ENCODE data around the gene IFNL4. TPM values are rescaled to one million over a fixed set of nuclear protein-coding genes. Genes with fewer than 3 reads are reported as not detected.

The IFNL4 gene
- total and polyA plus RNA-seq, 2 of the 4 experiments (the other 2 are of a cell fraction), result not detected

GRCh38 chr19:39263912-39264305 is 15.3 kb upstream of the IFNL4 start:
- no peak for ATAC-seq (ENCODE audit: low read depth)
- in situ Hi-C loops (cut with MboI; ENCODE audit: low sequenced_read_pairs) (no loop called here), dilution Hi-C loops (cut with HindIII; ENCODE audit: low sequenced_read_pairs, unreplicated experiment) (no loop called here), intact Hi-C loops (cut with micrococcal nuclease) (no loop called here)
- Histone ChIP-seq H2BK120ac (ENCODE audit: low read depth, low read length) (no peak overlapping the region), H2BK20ac (ENCODE audit: low read depth, low read length) (no peak overlapping the region), H3K4me3 (ENCODE audit: insufficient read depth, low read depth, low read length) (no peak overlapping the region), H3K36me3 (ENCODE audit: control insufficient read depth, insufficient read depth, low read length) (no peaks in the 10 kb centered on the region), H3K14ac (replicated peaks; ENCODE audit: low read depth, low read length) (no peak overlapping the region), H2BK5ac (ENCODE audit: low read depth, low read length, poor library complexity, severe bottlenecking) (no peak overlapping the region), H2AK5ac (ENCODE audit: low read depth, low read length) (no peak overlapping the region), H2AK9ac (replicated peaks; ENCODE audit: low read depth, low read length, poor library complexity) (no peak overlapping the region), H3K4me2 (ENCODE audit: low read depth, low read length) (no peak overlapping the region), H4K5ac (ENCODE audit: low read depth, low read length) (no peak overlapping the region), H3K4ac (ENCODE audit: low read depth, low read length) (no peak overlapping the region), H2BK15ac (ENCODE audit: low read depth, low read length) (no peak overlapping the region), H3K4me1 (ENCODE audit: control insufficient read depth, insufficient read depth, low read length) (no peaks in the 10 kb centered on the region), H2AFZ (replicated peaks; ENCODE audit: low read length, poor library complexity) (no peak overlapping the region), H3K23ac (ENCODE audit: low read depth, low read length) (no peak overlapping the region), H4K8ac (ENCODE audit: low read depth in 2 of 2, low read length in 2 of 2) (no peak overlapping the region), H4K91ac (ENCODE audit: insufficient read depth, low read depth, low read length) (no peak overlapping the region), H3K79me1 (ENCODE audit: low read depth in 1 of 2, low read length in 2 of 2) (no peaks in the 10 kb centered on the region), H3K27ac (ENCODE audit: insufficient read depth, low read length) (no peak overlapping the region), H3K9ac (ENCODE audit: low read depth, low read length) (no peak overlapping the region), H3K18ac (ENCODE audit: low read depth, low read length) (no peak overlapping the region), H3K9me1 (ENCODE audit: insufficient read depth, low read length) (no peaks in the 10 kb centered on the region), H4K20me1 (ENCODE audit: insufficient read depth, low read length) (no peaks in the 10 kb centered on the region), H3K9me3 (ENCODE audit: control insufficient read depth, insufficient read depth, low read length) (no peaks in the 10 kb centered on the region), H3K27me3 (ENCODE audit: control insufficient read depth, insufficient read depth, low read length) (peaks cover 51% of the 10 kb centered on the region), H3K56ac (ENCODE audit: extremely low read depth, insufficient read depth, low read length) (no peak overlapping the region)
- TF ChIP-seq CHD1 (IDR thresholded peaks at IDR 0.05; ENCODE audit: low read depth, low read length), result no peak
- TF ChIP-seq, protein P1, sequence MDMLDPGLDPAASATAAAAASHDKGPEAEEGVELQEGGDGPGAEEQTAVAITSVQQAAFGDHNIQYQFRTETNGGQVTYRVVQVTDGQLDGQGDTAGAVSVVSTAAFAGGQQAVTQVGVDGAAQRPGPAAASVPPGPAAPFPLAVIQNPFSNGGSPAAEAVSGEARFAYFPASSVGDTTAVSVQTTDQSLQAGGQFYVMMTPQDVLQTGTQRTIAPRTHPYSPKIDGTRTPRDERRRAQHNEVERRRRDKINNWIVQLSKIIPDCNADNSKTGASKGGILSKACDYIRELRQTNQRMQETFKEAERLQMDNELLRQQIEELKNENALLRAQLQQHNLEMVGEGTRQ (IDR thresholded peaks at IDR 0.05; ENCODE audit: low read depth, low read length), result no peak
- TF ChIP-seq POLR2A (IDR thresholded peaks at IDR 0.05; ENCODE audit: low read depth, low read length), result no peak
- TF ChIP-seq MXI1 (IDR thresholded peaks at IDR 0.05; ENCODE audit: borderline replicate concordance, low read depth, low read length), result no peak
- TF ChIP-seq RCOR1 (IDR thresholded peaks at IDR 0.05; ENCODE audit: insufficient replicate concordance, low read length), result no peak
- no peak for TF ChIP-seq FOS (IDR thresholded peaks at IDR 0.05; ENCODE audit: low read depth, low read length)
- no peak for TF ChIP-seq RFX5 (IDR thresholded peaks at IDR 0.05; ENCODE audit: low read depth, low read length)
- TF ChIP-seq, protein P2, sequence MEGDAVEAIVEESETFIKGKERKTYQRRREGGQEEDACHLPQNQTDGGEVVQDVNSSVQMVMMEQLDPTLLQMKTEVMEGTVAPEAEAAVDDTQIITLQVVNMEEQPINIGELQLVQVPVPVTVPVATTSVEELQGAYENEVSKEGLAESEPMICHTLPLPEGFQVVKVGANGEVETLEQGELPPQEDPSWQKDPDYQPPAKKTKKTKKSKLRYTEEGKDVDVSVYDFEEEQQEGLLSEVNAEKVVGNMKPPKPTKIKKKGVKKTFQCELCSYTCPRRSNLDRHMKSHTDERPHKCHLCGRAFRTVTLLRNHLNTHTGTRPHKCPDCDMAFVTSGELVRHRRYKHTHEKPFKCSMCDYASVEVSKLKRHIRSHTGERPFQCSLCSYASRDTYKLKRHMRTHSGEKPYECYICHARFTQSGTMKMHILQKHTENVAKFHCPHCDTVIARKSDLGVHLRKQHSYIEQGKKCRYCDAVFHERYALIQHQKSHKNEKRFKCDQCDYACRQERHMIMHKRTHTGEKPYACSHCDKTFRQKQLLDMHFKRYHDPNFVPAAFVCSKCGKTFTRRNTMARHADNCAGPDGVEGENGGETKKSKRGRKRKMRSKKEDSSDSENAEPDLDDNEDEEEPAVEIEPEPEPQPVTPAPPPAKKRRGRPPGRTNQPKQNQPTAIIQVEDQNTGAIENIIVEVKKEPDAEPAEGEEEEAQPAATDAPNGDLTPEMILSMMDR (conservative IDR thresholded peaks at IDR 0.05; ENCODE audit: low read depth, low read length), result no peak
- TF ChIP-seq RAD21 (IDR thresholded peaks at IDR 0.05; ENCODE audit: low read length), result no peak
- TF ChIP-seq MAZ (IDR thresholded peaks at IDR 0.05; ENCODE audit: borderline replicate concordance, low read depth, low read length), result no peak
- TF ChIP-seq SMC3 (IDR thresholded peaks at IDR 0.05; ENCODE audit: low read depth, low read length), result no peak
- TF ChIP-seq BHLHE40 (IDR thresholded peaks at IDR 0.05; ENCODE audit: low read depth, low read length), result no peak
- no peak for TF ChIP-seq ELK1 (IDR thresholded peaks at IDR 0.05; ENCODE audit: borderline replicate concordance, low read depth, low read length)
- TF ChIP-seq MAFK (IDR thresholded peaks at IDR 0.05; ENCODE audit: low read depth, low read length), result no peak
- no peak for TF ChIP-seq NFE2L2 (IDR thresholded peaks at IDR 0.05; ENCODE audit: low read depth, low read length)
- TF ChIP-seq CEBPB (IDR thresholded peaks at IDR 0.05; ENCODE audit: low read depth, low read length), result no peak
- BruUV-seq (replicated peaks), result no TSS peak
- DNase-seq, result no peak
- 4% methylated on average over 12 of the region's 17 CpGs; no CpG with 5 or more reads in 1 of the 2 experiments for WGBS, 2 experiments (ENCODE audit: extremely low coverage in 2 of 2, insufficient read length in 1 of 2)
- POLR2A ChIA-PET (ENCODE audit: unreplicated experiment), result no interaction called here
- CTCF ChIA-PET, result no interaction called here

Data from IMR-90 (cell line).